ENCODE measurements around the gene AFF3. TPM values are rescaled to one million over a fixed set of nuclear protein-coding genes. Genes with fewer than 3 reads are reported as not detected.

Gene AFF3
- total and polyA plus RNA-seq, 7 donors, result 0.46 to 25.0 (median 18.6) TPM

DNA sequence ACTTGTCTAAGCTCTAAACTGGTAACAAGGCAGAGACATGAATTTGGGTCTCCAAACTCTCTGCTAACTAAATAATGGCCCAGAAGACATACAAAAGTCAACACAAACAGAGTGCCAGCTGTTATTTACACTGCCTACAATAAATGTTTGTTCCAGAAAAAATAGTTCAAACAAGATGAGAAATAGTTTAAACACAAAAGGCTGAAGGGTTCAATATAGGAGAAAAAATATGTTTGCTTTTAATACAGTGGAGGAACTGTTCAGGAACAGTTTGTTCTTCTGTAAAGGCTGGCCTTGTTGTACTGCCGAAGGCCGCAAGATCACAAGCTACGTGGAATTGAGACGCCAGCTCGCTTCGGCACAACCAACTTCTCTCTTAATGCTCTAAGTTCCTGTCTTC, 74.6 kb downstream of the AFF3 start:
- H3K4me3 ChIP-seq, result no peak overlapping the region
- H3K36me3 ChIP-seq, result no peaks in the 10 kb centered on the region
- H3K27me3 ChIP-seq, result no peaks in the 10 kb centered on the region
- H3K9me3 ChIP-seq, result no peaks in the 10 kb centered on the region
- TF ChIP-seq EP300 (IDR thresholded peaks at IDR 0.05) (no peak), POLR2A (IDR thresholded peaks at IDR 0.05) (no peak), POLR2AphosphoS5 (IDR thresholded peaks at IDR 0.05) (no peak), CTCF (IDR thresholded peaks at IDR 0.05) (no peak)
- H3K27ac ChIP-seq, result no peak overlapping the region
- intact Hi-C loops (cut with DNase I), result no loop called here
- H3K4me1 ChIP-seq, result no peaks in the 10 kb centered on the region
- no peak for DNase-seq
- WGBS, 2 donors, result 29 to 70% methylated on average over 6 of the region's 6 CpGs

- H3K9me3 ChIP-seq, result no peaks in the 10 kb centered on the region
- H3K4me1 ChIP-seq, result no peaks in the 10 kb centered on the region
- no peak for DNase-seq
- no peaks in the 10 kb centered on the region for H3K27me3 ChIP-seq
- no peak overlapping the region for H3K4me3 ChIP-seq
- H3K36me3 ChIP-seq, result no peaks in the 10 kb centered on the region
- H3K27ac ChIP-seq, result no peak overlapping the region
- TF ChIP-seq CTCF (IDR thresholded peaks at IDR 0.05) (no peak), EP300 (IDR thresholded peaks at IDR 0.05) (no peak), POLR2AphosphoS5 (IDR thresholded peaks at IDR 0.05) (no peak), POLR2A (IDR thresholded peaks at IDR 0.05) (no peak)
- intact Hi-C loops (cut with DNase I), result no loop called here
- 81 to 85% methylated on average over 5 of the region's 5 CpGs for WGBS, 2 donors
Measured at GRCh38 chr2:100066856-100067255, 75.5 kb downstream of the AFF3 start.

DNA sequence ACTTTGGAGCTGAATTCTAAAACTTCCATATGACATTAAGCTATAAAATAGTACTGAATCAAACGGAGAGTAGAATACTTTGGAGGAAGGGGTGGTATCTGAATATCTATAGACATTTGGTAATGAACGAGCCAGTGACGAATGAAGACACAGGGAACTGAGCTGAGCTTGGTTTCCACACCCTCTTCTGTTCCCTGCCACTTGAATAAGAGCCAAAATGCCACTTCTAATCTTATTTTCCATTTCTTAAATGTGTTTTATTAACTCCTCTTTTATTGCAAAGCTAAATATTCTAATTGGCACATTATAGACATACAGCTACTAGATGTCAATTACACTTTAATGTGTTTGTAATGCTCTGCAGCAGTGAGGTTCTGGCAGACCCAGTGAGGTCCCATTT, 76.1 kb downstream of the AFF3 start:
- Histone ChIP-seq H3K36me3 (no peaks in the 10 kb centered on the region), H3K27ac (no peak overlapping the region), H3K27me3 (no peaks in the 10 kb centered on the region), H3K4me1 (no peaks in the 10 kb centered on the region), H3K9me3 (no peaks in the 10 kb centered on the region), H3K4me3 (no peak overlapping the region)
- intact Hi-C loops (cut with DNase I), result no loop called here
- no peak for TF ChIP-seq CTCF (IDR thresholded peaks at IDR 0.05)
- TF ChIP-seq POLR2AphosphoS5 (IDR thresholded peaks at IDR 0.05), result no peak
- TF ChIP-seq EP300 (IDR thresholded peaks at IDR 0.05), result no peak
- no peak for TF ChIP-seq POLR2A (IDR thresholded peaks at IDR 0.05)
- 12 to 63% methylated on average over 3 of the region's 3 CpGs for WGBS, 2 donors
- no peak for DNase-seq

DNA sequence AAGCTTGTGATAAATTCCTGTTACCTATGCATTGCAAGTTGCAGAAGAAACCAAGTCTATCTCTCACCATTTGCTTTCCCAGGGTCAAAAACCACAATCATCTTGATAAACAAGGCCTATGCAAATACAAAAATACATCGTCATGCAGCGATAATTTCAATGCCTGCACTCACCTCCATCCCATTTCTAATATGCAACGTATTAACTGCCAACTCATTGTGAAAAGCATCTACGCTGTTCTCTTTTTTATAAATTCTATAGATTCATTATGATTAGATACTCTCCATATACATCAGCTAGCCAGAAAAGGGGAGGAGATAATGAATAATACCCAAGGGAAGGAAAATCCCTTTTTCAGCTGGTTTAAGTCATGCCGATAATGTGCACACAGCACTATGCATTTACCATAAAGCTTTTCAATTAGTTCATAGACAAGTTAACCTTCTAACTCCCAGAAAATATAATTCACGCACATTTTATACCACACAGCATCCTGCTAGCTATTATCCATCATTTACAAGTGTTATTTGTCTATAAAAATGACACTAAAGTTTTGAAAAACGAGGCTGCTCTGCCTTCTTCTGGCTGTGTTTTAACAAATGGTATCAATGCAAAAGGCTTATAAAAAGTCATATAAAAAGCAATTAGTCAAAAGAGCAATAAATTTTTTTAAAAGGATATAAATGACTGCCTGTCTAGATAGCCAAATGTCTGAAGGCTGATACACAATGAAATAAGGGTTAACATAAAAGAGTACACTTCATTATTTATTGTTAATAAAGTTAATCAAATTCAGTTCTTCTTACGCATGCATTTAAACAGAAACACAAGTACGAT, 77.6 kb downstream of the AFF3 start:
- Histone ChIP-seq H3K27ac (no peak overlapping the region), H3K9me3 (no peaks in the 10 kb centered on the region), H3K4me3 (no peak overlapping the region), H3K36me3 (no peaks in the 10 kb centered on the region), H3K4me1 (no peaks in the 10 kb centered on the region), H3K27me3 (no peaks in the 10 kb centered on the region)
- WGBS, 2 donors, result 71 to 76% methylated on average over 9 of the region's 9 CpGs
- TF ChIP-seq EP300 (IDR thresholded peaks at IDR 0.05) (no peak), POLR2AphosphoS5 (IDR thresholded peaks at IDR 0.05) (no peak), CTCF (IDR thresholded peaks at IDR 0.05) (no peak), POLR2A (IDR thresholded peaks at IDR 0.05) (no peak)
- DNase-seq, result no peak
- intact Hi-C loops (cut with DNase I), result no loop called here

GRCh38 chr2:100064165-100064564, 78.2 kb downstream of the AFF3 start:
- intact Hi-C loops (cut with DNase I), result no loop called here
- 81 to 92% methylated on average over 2 of the region's 2 CpGs for WGBS, 2 donors
- DNase-seq, result no peak
- no peaks in the 10 kb centered on the region for H3K9me3 ChIP-seq
- no peaks in the 10 kb centered on the region for H3K4me1 ChIP-seq
- TF ChIP-seq POLR2A (IDR thresholded peaks at IDR 0.05), result no peak
- TF ChIP-seq POLR2AphosphoS5 (IDR thresholded peaks at IDR 0.05), result no peak
- TF ChIP-seq CTCF (IDR thresholded peaks at IDR 0.05), result no peak
- no peak for TF ChIP-seq EP300 (IDR thresholded peaks at IDR 0.05)
- no peak overlapping the region for H3K27ac ChIP-seq
- no peak overlapping the region for H3K4me3 ChIP-seq
- H3K36me3 ChIP-seq, result no peaks in the 10 kb centered on the region
- no peaks in the 10 kb centered on the region for H3K27me3 ChIP-seq
